Measurements from ENCODE around the gene SMC2.

SMC2 gene

GRCh38 chr9:104107799-104108198 lies 13.7 kb downstream of the SMC2 start:
- no peak for DNase-seq

GRCh38 chr9:104108315-104108714 lies 14.2 kb downstream of the SMC2 start:
- DNase-seq = no peak

- DNase-seq = no peak
Measured at GRCh38 chr9:104110509-104110908, 16.4 kb downstream of the SMC2 start.

GRCh38 chr9:104118916-104119315 lies 24.8 kb downstream of the SMC2 start:
- DNase-seq = no peak

- no peak for DNase-seq
Measured at GRCh38 chr9:104121022-104121421, 26.9 kb downstream of the SMC2 start.

- DNase-seq = no peak
Measured at GRCh38 chr9:104138243-104138868, 44.2 kb downstream of the SMC2 start.

GRCh38 chr9:104142799-104143549 lies 48.9 kb downstream of the SMC2 start:
- no peak for DNase-seq

- DNase-seq = no peak
Measured at GRCh38 chr9:104143550-104143910, 49.4 kb downstream of the SMC2 start.

GRCh38 chr9:104144336-104144735 lies 50.2 kb downstream of the SMC2 start:
- no peak for DNase-seq

- DNase-seq = no peak
Measured at GRCh38 chr9:104173067-104173466, 79.0 kb downstream of the SMC2 start.

- DNase-seq = peak; percentile 60
Measured at GRCh38 chr9:104177003-104177611, 83.0 kb downstream of the SMC2 start.

- DNase-seq = no peak
Measured at GRCh38 chr9:104177676-104178075, 83.6 kb downstream of the SMC2 start.

Data from DMS53 (cell line).